KOPT-K1 (cell line): Measurements from ENCODE around the gene SH3TC1.

Experiments
- H3K27ac ChIP-seq: fragments of 200-600 bp; sonication (generic); 2 replicates; pipeline ENCODE4 v1.5.1; 2016; ENCODE audit warnings: antibody characterized with exemption, mild to moderate bottlenecking, low read depth, low read length; ENCODE audit not compliant: poor library complexity, severe bottlenecking
- H3K36me3 ChIP-seq: fragments of 200-600 bp; sonication (generic); 2 replicates; pipeline ENCODE4 v1.5.1; 2017; ENCODE audit warnings: antibody characterized with exemption, mild to moderate bottlenecking, low read length, moderate library complexity; ENCODE audit not compliant: insufficient read depth
- H3K9me3 ChIP-seq: fragments of 200-600 bp; sonication (generic); 2 replicates; pipeline ENCODE4 v1.5.1; 2017; ENCODE audit warnings: antibody characterized with exemption, low read length, mild to moderate bottlenecking; ENCODE audit not compliant: insufficient read depth, poor library complexity, severe bottlenecking

SH3TC1 gene

GRCh38 chr4:8252301-8253173 is 53.4 kb downstream of the SH3TC1 start:
- H3K27ac ChIP-seq, result no peak overlapping the region
- H3K9me3 ChIP-seq, result no peaks in the 10 kb centered on the region
- no peaks in the 10 kb centered on the region for H3K36me3 ChIP-seq

GRCh38 chr4:8254076-8254475 is 55.0 kb downstream of the SH3TC1 start:
- Histone ChIP-seq H3K36me3 (no peaks in the 10 kb centered on the region), H3K9me3 (no peaks in the 10 kb centered on the region), H3K27ac (no peak overlapping the region)

- Histone ChIP-seq H3K27ac (no peak overlapping the region), H3K36me3 (no peaks in the 10 kb centered on the region), H3K9me3 (no peaks in the 10 kb centered on the region)
Measured at GRCh38 chr4:8255698-8256441, 56.8 kb downstream of the SH3TC1 start.

GRCh38 chr4:8257854-8258253 is 58.8 kb downstream of the SH3TC1 start:
- no peaks in the 10 kb centered on the region for H3K9me3 ChIP-seq
- no peak overlapping the region for H3K27ac ChIP-seq
- no peaks in the 10 kb centered on the region for H3K36me3 ChIP-seq

GRCh38 chr4:8258552-8259212 is 59.6 kb downstream of the SH3TC1 start:
- no peaks in the 10 kb centered on the region for H3K36me3 ChIP-seq
- H3K27ac ChIP-seq, result no peak overlapping the region
- H3K9me3 ChIP-seq, result no peaks in the 10 kb centered on the region

GRCh38 chr4:8259743-8260430 is 60.8 kb downstream of the SH3TC1 start:
- H3K9me3 ChIP-seq, result no peaks in the 10 kb centered on the region
- H3K27ac ChIP-seq, result no peak overlapping the region
- H3K36me3 ChIP-seq, result no peaks in the 10 kb centered on the region

- no peak overlapping the region for H3K27ac ChIP-seq
- H3K9me3 ChIP-seq, result no peaks in the 10 kb centered on the region
Measured at GRCh38 chr4:8260656-8261111, 61.6 kb downstream of the SH3TC1 start.

GRCh38 chr4:8261851-8262535 is 62.9 kb downstream of the SH3TC1 start:
- no peaks in the 10 kb centered on the region for H3K9me3 ChIP-seq
- no peak overlapping the region for H3K27ac ChIP-seq
- no peaks in the 10 kb centered on the region for H3K36me3 ChIP-seq

More at GRCh38 chr4:8260656-8261111, 61.6 kb downstream of the SH3TC1 start:
- H3K36me3 ChIP-seq, result no peaks in the 10 kb centered on the region

- H3K27ac ChIP-seq, result no peak overlapping the region
- H3K36me3 ChIP-seq, result no peaks in the 10 kb centered on the region
- H3K9me3 ChIP-seq, result no peaks in the 10 kb centered on the region
Measured at GRCh38 chr4:8262637-8263322, 63.7 kb downstream of the SH3TC1 start.

GRCh38 chr4:8263397-8263796 is 64.3 kb downstream of the SH3TC1 start:
- H3K27ac ChIP-seq, result no peak overlapping the region
- no peaks in the 10 kb centered on the region for H3K9me3 ChIP-seq
- H3K36me3 ChIP-seq, result no peaks in the 10 kb centered on the region

- Histone ChIP-seq H3K27ac (no peak overlapping the region), H3K9me3 (no peaks in the 10 kb centered on the region), H3K36me3 (no peaks in the 10 kb centered on the region)
Measured at GRCh38 chr4:8264106-8264505, 65.0 kb downstream of the SH3TC1 start.

GRCh38 chr4:8265171-8265929 is 66.3 kb downstream of the SH3TC1 start:
- H3K36me3 ChIP-seq, result no peaks in the 10 kb centered on the region
- H3K27ac ChIP-seq, result no peak overlapping the region
- H3K9me3 ChIP-seq, result no peaks in the 10 kb centered on the region

GRCh38 chr4:8266088-8266487 is 67.0 kb downstream of the SH3TC1 start:
- no peaks in the 10 kb centered on the region for H3K9me3 ChIP-seq
- no peak overlapping the region for H3K27ac ChIP-seq
- H3K36me3 ChIP-seq, result no peaks in the 10 kb centered on the region
